Measurements from ENCODE around the gene MYO1B.

MYO1B gene

DNA sequence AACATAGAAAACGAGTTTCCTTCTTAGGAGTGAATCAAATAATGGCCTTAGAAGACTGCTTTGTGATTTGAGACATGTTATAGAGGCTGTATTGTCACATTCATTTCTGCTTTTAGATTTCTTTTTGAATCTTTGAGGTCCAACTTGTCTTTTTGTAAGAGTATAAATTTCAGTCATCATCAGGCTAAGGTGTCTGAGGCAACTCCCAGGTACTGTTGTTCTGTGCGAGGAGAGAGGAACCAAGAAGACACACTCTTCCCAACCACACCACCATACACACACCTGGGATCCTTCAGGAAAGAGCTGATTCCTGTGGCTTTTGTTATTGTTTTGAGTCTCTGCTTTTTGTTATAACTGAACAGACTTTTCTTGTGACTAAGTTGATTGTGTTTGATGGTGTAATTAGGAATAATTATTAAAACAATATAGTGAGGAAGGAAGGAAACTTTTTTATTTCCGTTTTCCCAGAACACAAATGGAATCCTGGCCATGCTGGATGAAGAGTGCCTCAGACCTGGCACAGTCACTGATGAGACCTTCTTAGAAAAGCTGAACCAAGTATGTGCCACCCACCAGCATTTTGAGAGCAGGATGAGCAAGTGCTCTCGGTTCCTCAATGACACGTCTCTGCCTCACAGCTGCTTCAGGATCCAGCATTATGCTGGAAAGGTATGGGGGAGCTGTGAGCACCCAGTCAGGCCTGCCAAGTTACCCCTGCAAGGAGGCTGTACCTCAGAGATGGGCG, 140.4 kb downstream of the MYO1B start:
- no peak overlapping the region for H3K27ac ChIP-seq (ENCODE audit: insufficient read depth, low read depth, low read length, poor library complexity, severe bottlenecking)
- 96% methylated on average over 4 to 6 of the region's 6 CpGs for WGBS, 2 experiments
- H3K9me3 ChIP-seq (ENCODE audit: control insufficient read depth, low read length), result no peaks in the 10 kb centered on the region
- no peak overlapping the region for H3K4me3 ChIP-seq (ENCODE audit: insufficient read depth, low read depth, low read length)
- H3K36me3 ChIP-seq (ENCODE audit: control insufficient read depth, insufficient read depth, low read length), result peaks cover 23% of the 10 kb centered on the region
- no peaks in the 10 kb centered on the region for H3K4me1 ChIP-seq (ENCODE audit: control insufficient read depth, insufficient read depth, low read length)
- no peaks in the 10 kb centered on the region for H3K27me3 ChIP-seq (ENCODE audit: control insufficient read depth, insufficient read depth, low read length, poor library complexity, severe bottlenecking)

DNA sequence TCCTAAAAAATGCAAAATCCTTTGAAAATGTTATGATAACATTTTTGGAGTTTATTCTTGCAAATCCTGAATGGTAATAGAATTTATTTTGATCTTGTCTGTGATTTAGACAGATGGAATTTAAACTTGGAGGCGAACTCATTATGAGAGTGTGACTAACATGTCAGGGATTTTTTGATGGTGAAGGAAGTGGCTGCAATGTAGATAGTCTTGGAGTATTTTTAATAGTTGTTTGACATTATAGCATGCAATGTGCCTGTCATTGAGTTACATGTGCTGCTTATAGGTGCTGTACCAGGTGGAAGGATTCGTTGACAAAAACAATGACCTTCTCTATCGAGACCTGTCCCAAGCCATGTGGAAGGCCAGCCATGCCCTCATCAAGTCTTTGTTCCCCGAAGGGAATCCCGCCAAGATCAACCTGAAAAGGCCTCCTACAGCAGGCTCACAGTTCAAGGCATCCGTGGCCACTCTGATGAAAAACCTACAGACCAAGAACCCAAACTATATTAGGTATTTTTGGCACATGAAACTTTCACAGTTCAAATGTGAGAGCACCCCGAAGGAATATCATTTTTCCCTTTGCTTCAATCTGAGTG, 141.8 kb downstream of the MYO1B start:
- H3K27ac ChIP-seq (ENCODE audit: insufficient read depth, low read depth, low read length, poor library complexity, severe bottlenecking), result no peak overlapping the region
- H3K4me3 ChIP-seq (ENCODE audit: insufficient read depth, low read depth, low read length), result no peak overlapping the region
- peaks cover 31% of the 10 kb centered on the region for H3K36me3 ChIP-seq (ENCODE audit: control insufficient read depth, insufficient read depth, low read length)
- WGBS, 2 experiments, result 95 to 96% methylated on average over 7 of the region's 7 CpGs
- H3K4me1 ChIP-seq (ENCODE audit: control insufficient read depth, insufficient read depth, low read length), result no peaks in the 10 kb centered on the region
- no peaks in the 10 kb centered on the region for H3K9me3 ChIP-seq (ENCODE audit: control insufficient read depth, low read length)
- no peaks in the 10 kb centered on the region for H3K27me3 ChIP-seq (ENCODE audit: control insufficient read depth, insufficient read depth, low read length, poor library complexity, severe bottlenecking)

DNA sequence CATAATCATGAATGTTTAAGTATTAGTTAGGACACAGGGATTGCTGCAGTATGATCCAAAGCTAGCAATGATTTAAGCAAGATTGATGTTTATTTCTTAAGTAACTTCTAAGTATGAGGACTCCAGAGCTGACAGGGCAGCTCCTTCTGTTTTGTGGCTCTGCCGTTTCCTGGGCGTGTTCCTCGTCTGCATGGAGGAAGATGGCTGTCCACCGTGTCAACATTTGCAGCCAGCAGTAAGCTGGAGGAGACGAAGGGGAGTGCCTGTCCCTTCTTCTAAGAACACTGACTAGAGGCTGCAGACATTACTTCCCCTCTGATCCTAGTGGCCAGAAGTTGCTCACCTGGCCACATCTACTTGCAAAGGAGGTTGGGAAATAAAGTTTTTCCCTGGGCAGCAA, 144.1 kb downstream of the MYO1B start:
- Histone ChIP-seq H3K36me3 (ENCODE audit: control insufficient read depth, insufficient read depth, low read length) (peaks cover 46% of the 10 kb centered on the region), H3K4me1 (ENCODE audit: control insufficient read depth, insufficient read depth, low read length) (no peaks in the 10 kb centered on the region), H3K9me3 (ENCODE audit: control insufficient read depth, low read length) (no peaks in the 10 kb centered on the region)

DNA sequence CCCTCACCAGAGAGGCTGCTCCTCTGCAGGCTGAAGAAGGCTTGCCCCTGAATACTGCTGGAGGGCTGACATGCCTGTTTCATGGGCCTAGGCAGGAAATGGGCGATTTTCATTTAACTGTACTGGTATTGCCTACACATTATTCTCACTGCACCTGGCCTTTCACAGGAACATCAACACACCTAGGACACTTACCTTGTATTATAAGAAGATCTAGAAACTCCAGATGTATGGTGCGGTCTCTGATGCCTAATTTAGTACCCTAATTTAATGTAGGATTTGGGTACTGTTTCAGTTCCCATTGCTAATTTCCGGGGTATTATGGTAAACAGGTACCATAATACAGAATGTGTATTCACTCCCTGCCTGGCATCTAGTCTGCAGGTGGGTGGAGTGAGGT, 146.0 kb downstream of the MYO1B start:
- no peak overlapping the region for H3K4me3 ChIP-seq (ENCODE audit: insufficient read depth, low read depth, low read length)
- WGBS, 2 experiments, result 93 to 95% methylated on average over 3 of the region's 3 CpGs
- H3K9me3 ChIP-seq (ENCODE audit: control insufficient read depth, low read length), result no peaks in the 10 kb centered on the region
- H3K4me1 ChIP-seq (ENCODE audit: control insufficient read depth, insufficient read depth, low read length), result no peaks in the 10 kb centered on the region
- H3K36me3 ChIP-seq (ENCODE audit: control insufficient read depth, insufficient read depth, low read length), result peaks cover 49% of the 10 kb centered on the region
- H3K27me3 ChIP-seq (ENCODE audit: control insufficient read depth, insufficient read depth, low read length, poor library complexity, severe bottlenecking), result no peaks in the 10 kb centered on the region
- no peak overlapping the region for H3K27ac ChIP-seq (ENCODE audit: insufficient read depth, low read depth, low read length, poor library complexity, severe bottlenecking)

More for the DNA sequence above, 144.1 kb downstream of the MYO1B start:
- 94 to 98% methylated on average over 5 of the region's 5 CpGs for WGBS, 2 experiments
- H3K27me3 ChIP-seq (ENCODE audit: control insufficient read depth, insufficient read depth, low read length, poor library complexity, severe bottlenecking), result no peaks in the 10 kb centered on the region
- H3K27ac ChIP-seq (ENCODE audit: insufficient read depth, low read depth, low read length, poor library complexity, severe bottlenecking), result no peak overlapping the region
- no peak overlapping the region for H3K4me3 ChIP-seq (ENCODE audit: insufficient read depth, low read depth, low read length)

DNA sequence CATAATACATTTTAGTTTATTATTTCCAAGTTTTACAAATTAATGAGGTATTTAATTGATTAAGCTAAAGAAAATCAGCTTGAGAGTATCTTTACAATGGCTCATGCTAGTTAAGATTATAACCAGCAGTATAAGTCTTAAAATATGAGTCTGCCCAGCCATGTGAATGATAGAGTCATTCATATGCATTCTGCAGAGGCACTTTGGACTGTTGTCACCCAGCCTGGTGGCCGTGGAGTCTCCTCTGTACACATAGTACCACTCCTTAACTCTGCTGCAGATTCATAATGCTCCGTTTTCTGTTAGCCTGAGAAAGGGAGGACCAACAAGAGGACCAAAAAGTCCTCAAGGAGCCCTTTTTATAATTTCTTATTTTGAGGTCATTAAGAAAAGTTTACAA, 148.8 kb downstream of the MYO1B start:
- WGBS, 2 experiments, result 97 to 98% methylated on average over 2 of the region's 2 CpGs
- Histone ChIP-seq H3K4me3 (ENCODE audit: insufficient read depth, low read depth, low read length) (no peak overlapping the region), H3K36me3 (ENCODE audit: control insufficient read depth, insufficient read depth, low read length) (peaks cover 51% of the 10 kb centered on the region), H3K27me3 (ENCODE audit: control insufficient read depth, insufficient read depth, low read length, poor library complexity, severe bottlenecking) (no peaks in the 10 kb centered on the region), H3K9me3 (ENCODE audit: control insufficient read depth, low read length) (no peaks in the 10 kb centered on the region), H3K4me1 (ENCODE audit: control insufficient read depth, insufficient read depth, low read length) (no peaks in the 10 kb centered on the region), H3K27ac (ENCODE audit: insufficient read depth, low read depth, low read length, poor library complexity, severe bottlenecking) (no peak overlapping the region)

DNA sequence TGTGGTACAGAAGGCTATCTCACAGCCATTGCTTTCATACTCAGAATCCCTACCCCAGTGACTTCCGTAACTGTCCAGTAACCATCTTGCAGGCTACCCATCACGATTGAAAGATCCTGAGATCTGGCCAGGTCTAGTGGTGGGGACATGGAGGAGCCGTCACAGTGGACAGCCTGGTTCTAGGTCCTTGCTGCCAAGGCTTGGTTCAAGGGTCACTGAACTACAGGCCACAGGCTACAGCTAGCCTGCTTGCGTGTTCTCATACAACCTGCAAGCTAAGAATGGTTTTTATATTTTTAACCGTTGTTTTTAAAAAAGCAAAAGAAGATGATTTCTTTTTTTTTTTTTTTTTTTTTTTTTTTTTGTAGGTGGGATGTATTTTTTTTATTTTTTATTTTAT, 151.6 kb downstream of the MYO1B start:
- peaks cover 41% of the 10 kb centered on the region for H3K36me3 ChIP-seq (ENCODE audit: control insufficient read depth, insufficient read depth, low read length)
- no peaks in the 10 kb centered on the region for H3K9me3 ChIP-seq (ENCODE audit: control insufficient read depth, low read length)
- no peak overlapping the region for H3K4me3 ChIP-seq (ENCODE audit: insufficient read depth, low read depth, low read length)
- no peak overlapping the region for H3K27ac ChIP-seq (ENCODE audit: insufficient read depth, low read depth, low read length, poor library complexity, severe bottlenecking)
- H3K27me3 ChIP-seq (ENCODE audit: control insufficient read depth, insufficient read depth, low read length, poor library complexity, severe bottlenecking), result no peaks in the 10 kb centered on the region
- WGBS, 2 experiments, result 98% methylated on average over 5 of the region's 5 CpGs
- H3K4me1 ChIP-seq (ENCODE audit: control insufficient read depth, insufficient read depth, low read length), result peaks cover 10% of the 10 kb centered on the region

DNA sequence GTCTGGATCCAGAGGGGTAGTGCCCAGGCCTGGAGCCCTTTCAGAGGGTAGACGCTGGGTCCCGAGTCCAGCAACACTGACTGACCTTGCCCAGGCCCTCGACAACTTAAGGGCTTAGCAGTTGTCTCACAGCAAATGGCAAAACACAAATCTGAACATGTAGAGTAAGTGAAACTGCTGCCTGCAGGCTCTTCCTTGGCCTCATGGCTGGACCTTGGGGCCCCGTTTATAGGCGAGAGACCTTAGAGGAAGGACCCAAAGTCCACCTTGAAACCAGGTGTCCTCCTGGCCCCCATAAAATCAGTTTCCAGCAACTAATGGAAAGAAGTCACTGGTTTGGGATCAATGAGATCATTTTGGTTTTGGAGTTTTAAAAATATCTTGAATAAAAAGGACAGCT, 154.4 kb downstream of the MYO1B start:
- peaks cover 23% of the 10 kb centered on the region for H3K36me3 ChIP-seq (ENCODE audit: control insufficient read depth, insufficient read depth, low read length)
- H3K4me3 ChIP-seq (ENCODE audit: insufficient read depth, low read depth, low read length), result no peak overlapping the region
- H3K4me1 ChIP-seq (ENCODE audit: control insufficient read depth, insufficient read depth, low read length), result peaks cover 24% of the 10 kb centered on the region
- no peaks in the 10 kb centered on the region for H3K9me3 ChIP-seq (ENCODE audit: control insufficient read depth, low read length)
- no peaks in the 10 kb centered on the region for H3K27me3 ChIP-seq (ENCODE audit: control insufficient read depth, insufficient read depth, low read length, poor library complexity, severe bottlenecking)
- no peak overlapping the region for H3K27ac ChIP-seq (ENCODE audit: insufficient read depth, low read depth, low read length, poor library complexity, severe bottlenecking)
- WGBS, 2 experiments, result 96% methylated on average over 5 of the region's 5 CpGs

DNA sequence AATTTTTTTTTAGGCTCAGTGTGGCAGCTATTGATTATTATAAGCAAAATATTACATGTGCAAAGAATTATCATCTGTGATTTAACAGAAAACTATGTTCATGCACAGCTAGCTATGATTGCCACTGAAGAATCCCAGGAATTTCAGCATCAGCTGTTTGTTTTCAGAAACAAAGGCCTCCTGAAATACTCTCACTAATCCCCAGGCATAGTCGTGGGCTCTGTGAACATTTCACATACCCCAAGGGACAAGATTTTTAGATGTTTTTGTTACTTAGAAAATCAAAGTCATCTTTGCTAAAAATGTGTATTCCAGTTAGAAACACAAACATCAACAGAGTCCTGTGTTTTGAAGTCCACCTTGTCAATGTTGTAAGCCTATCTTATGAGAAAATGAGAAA, 156.1 kb downstream of the MYO1B start:
- H3K36me3 ChIP-seq (ENCODE audit: control insufficient read depth, insufficient read depth, low read length), result peaks cover 6% of the 10 kb centered on the region
- H3K4me3 ChIP-seq (ENCODE audit: insufficient read depth, low read depth, low read length), result no peak overlapping the region
- WGBS, 2 experiments, result 33% methylated on average over 1 of the region's 1 CpG; no CpG with 5 or more reads in 1 of the 2 experiments
- H3K27ac ChIP-seq (ENCODE audit: insufficient read depth, low read depth, low read length, poor library complexity, severe bottlenecking), result peak overlapping the region; percentile 63
- no peaks in the 10 kb centered on the region for H3K9me3 ChIP-seq (ENCODE audit: control insufficient read depth, low read length)
- H3K27me3 ChIP-seq (ENCODE audit: control insufficient read depth, insufficient read depth, low read length, poor library complexity, severe bottlenecking), result no peaks in the 10 kb centered on the region
- H3K4me1 ChIP-seq (ENCODE audit: control insufficient read depth, insufficient read depth, low read length), result peaks cover 24% of the 10 kb centered on the region

DNA sequence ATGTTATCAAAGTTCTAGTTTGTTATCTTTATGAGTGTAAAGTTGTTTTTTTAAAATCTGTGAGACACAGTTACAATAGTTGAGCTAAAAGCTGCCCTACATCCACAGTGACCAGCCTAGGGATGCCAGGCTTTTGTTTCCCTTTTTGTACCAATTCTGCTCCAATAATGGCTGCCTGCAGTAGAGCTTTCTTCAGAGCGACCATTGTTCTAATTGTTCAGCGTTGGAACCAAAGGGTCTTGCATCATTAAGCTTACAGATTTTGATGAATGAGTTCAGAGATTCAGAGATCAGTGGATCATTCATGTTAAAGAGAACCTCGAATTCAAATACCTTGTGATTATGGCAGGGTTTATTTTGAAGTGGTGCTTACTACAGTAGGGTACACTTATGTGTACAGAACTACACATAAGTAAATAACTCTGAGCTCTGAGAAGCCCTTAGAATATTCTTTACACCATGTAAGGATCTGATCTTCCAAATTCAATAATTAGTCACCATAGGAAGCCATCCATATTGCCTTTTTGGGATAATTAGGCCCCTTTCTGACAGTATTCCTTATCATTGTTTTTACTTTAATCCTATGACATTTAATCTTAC, 157.9 kb downstream of the MYO1B start:
- WGBS, 2 experiments, result 62 to 75% methylated on average over 3 of the region's 3 CpGs
- Histone ChIP-seq H3K9me3 (ENCODE audit: control insufficient read depth, low read length) (no peaks in the 10 kb centered on the region), H3K4me1 (ENCODE audit: control insufficient read depth, insufficient read depth, low read length) (peaks cover 24% of the 10 kb centered on the region), H3K27me3 (ENCODE audit: control insufficient read depth, insufficient read depth, low read length, poor library complexity, severe bottlenecking) (no peaks in the 10 kb centered on the region), H3K36me3 (ENCODE audit: control insufficient read depth, insufficient read depth, low read length) (no peaks in the 10 kb centered on the region), H3K4me3 (ENCODE audit: insufficient read depth, low read depth, low read length) (no peak overlapping the region), H3K27ac (ENCODE audit: insufficient read depth, low read depth, low read length, poor library complexity, severe bottlenecking) (peak overlapping the region; percentile 11)

DNA sequence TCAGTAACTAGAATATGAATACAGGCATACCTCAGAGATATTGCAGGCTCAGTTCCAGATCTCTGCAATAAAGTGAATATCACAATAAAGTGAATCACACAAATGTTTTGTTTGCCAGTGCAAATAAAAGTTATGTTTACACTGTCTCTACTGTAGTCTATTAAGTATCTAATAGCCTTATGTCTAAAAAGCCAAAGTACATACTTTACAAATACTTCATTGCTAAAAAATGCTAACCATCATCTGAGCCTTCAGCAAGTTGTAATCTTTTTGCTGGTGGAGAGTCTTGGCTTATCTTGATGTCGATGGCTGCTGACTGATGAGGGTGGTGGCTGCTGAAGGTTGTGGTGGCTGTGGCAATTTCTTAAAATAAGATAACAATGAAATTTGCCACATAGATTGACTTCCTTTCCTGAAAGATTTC, 159.4 kb downstream of the MYO1B start:
- H3K27ac ChIP-seq (ENCODE audit: insufficient read depth, low read depth, low read length, poor library complexity, severe bottlenecking), result no peak overlapping the region
- no peak overlapping the region for H3K4me3 ChIP-seq (ENCODE audit: insufficient read depth, low read depth, low read length)
- peaks cover 8% of the 10 kb centered on the region for H3K36me3 ChIP-seq (ENCODE audit: control insufficient read depth, insufficient read depth, low read length)
- no peaks in the 10 kb centered on the region for H3K9me3 ChIP-seq (ENCODE audit: control insufficient read depth, low read length)
- 100% methylated on average over 1 of the region's 1 CpG for WGBS, 2 experiments
- H3K4me1 ChIP-seq (ENCODE audit: control insufficient read depth, insufficient read depth, low read length), result peaks cover 24% of the 10 kb centered on the region
- H3K27me3 ChIP-seq (ENCODE audit: control insufficient read depth, insufficient read depth, low read length, poor library complexity, severe bottlenecking), result no peaks in the 10 kb centered on the region

Data from ectodermal cell (in vitro differentiated cells).